HG03354 (cell line): ENCODE measurements around the gene DPEP2NB.
A peak's percentile ranks its signal among the peaks of the same experiment; 100 is the strongest.
"Not testable (repeated sequence)": the region's sequence is repeated elsewhere in the genome, so short reads cannot be mapped to it uniquely, and the experiment has no call there.

ENCODE experiments used
- ATAC-seq: cut with Tn5 transposase; IDR thresholded peaks from one replicate; pipeline ENCODE4 v1.9.1; 2021; ENCODE audit warnings: mild to moderate bottlenecking; ENCODE audit not compliant: unreplicated experiment, poor library complexity, severe bottlenecking

The DPEP2NB gene

DNA sequence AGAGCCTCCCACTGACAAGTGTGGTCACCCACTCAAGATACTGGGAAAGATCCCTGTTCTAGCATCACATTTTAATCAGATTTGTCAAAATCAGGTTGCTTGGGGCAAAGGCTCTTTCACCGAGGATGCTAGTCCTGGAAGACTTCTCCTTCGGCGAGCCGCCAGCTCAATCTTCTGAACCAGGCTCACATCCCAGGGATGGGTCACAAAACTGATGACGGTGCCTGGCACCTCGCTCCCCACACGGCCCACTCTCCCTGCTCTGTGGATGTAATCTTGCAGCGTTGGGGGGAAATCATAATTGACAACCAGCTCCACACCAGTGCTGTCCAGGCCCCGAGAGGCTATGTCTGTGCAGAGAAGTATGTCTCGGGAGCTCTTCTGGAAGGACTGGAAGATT, 5.8 kb upstream of the DPEP2NB start:
- ATAC-seq, result no peak

GRCh38 chr16:68019167-68019680, 3.5 kb upstream of the DPEP2NB start:
- ATAC-seq, result no peak

GRCh38 chr16:68013440-68013839, 2.3 kb downstream of the DPEP2NB start:
- ATAC-seq, result no peak

- not testable (repeated sequence) for ATAC-seq
These were observed 5.8 kb downstream of the DPEP2NB start for GRCh38 chr16:68009872-68010271.

- no peak for ATAC-seq
These were observed 6.5 kb downstream of the DPEP2NB start for GRCh38 chr16:68009157-68009735.

GRCh38 chr16:68005786-68006286, 9.9 kb downstream of the DPEP2NB start:
- no peak for ATAC-seq

DNA sequence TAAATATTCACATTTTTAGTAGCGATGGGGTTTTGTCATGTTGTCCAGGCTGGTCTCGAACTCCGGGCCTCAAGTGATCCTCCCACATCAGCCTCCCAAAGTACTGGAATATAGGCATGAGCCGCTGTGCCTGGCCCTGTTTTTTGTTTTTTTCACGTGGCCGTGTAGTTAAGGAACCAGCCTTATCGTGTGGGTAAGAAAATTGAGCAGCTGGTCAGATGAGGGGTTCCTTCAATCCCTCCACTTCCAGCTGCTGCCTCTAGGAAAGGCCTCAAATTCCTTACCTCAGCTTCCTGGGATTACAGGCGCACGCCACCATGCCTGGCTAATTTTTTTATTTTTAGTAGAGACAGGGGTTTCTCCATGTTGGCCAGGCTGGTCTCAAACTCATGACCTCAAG, 10.5 kb downstream of the DPEP2NB start:
- ATAC-seq, result no peak

DNA sequence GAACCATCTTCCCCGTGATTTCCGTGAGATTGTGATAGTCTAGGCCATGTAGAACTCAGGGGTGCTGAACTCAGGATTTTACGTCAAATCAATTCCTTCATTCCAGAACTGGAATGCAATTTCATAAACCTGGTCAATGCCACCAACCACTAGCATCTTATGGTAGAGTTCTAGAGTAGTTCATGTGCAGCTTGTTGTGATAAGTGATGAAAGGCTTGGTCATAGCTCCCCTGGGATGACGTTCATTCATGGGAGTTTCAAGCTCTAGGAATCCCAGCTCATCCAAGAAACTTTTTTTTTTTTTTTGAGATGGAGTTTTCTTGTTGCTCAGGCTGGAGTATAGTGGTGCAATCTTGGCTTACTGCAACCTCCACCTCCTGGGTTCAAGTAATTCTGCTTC, 12.7 kb downstream of the DPEP2NB start:
- no peak for ATAC-seq

DNA sequence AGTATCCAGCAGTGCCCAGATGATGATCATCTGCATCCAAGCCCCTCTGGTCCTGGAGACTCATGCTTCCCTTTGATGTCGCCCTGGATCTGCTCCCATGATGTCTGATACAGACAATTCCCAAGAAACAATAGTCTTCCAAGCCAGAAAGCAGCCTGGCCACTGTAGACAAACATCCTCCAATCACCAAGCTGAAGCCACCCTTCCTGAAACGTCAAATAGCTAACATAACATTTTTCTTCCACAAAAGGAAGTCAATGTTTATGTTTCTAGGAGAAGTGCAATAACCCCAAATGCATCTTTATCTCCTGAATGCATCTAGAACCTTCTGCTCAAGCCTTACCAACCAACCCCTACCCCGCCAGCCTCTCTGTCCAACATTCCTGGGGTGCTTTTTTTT, 15.3 kb downstream of the DPEP2NB start:
- ATAC-seq, result no peak

GRCh38 chr16:67999985-68000384, 15.7 kb downstream of the DPEP2NB start:
- ATAC-seq, result no peak

GRCh38 chr16:67998779-67999688, 16.7 kb downstream of the DPEP2NB start, which contains the start of gene DPEP2:
Gene DPEP2, minus strand, starts transcription at chr16:67999484. Its CDS starts 6,272 bp downstream, at chr16:67993212.
- not testable (repeated sequence) for ATAC-seq

- not testable (repeated sequence) for ATAC-seq
These were observed 17.4 kb downstream of the DPEP2NB start for GRCh38 chr16:67998231-67998778.

GRCh38 chr16:67996666-67997065, 19.0 kb downstream of the DPEP2NB start:
- ATAC-seq, result no peak

GRCh38 chr16:67995423-67995822, 20.3 kb downstream of the DPEP2NB start:
- ATAC-seq, result no peak

- ATAC-seq, result not testable (repeated sequence)
These were observed 21.7 kb downstream of the DPEP2NB start for GRCh38 chr16:67994040-67994408.

- ATAC-seq, result peak; percentile 76
These were observed 22.3 kb downstream of the DPEP2NB start for GRCh38 chr16:67993207-67994039.

DNA sequence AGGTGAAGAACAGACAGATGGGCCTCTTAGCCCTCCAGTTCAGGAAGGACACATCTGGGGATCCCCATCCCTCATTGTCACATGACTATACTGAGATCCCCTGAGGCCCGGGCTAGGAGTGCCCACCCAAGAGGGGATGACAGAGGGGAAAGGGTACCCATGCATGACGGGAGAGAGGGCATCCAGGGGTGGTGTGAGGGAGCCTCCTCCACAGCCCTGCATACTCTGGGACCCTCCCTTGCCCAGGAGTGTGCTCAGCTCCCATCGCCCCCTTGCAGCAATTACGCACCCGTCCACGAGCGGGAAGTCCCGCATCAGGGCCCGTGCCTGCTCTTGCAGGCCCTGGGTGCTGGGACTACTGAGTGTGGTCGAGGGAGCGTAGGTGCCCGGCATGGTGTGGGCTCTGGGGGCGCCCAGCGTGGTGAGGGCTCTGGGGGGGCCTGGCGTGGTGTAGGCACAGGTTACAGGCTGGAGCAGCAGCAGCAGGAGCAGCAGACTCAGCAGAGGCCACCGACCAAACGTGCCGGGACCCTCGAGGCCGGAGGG, 23.0 kb downstream of the DPEP2NB start:
- ATAC-seq, result peak; percentile 10

DNA sequence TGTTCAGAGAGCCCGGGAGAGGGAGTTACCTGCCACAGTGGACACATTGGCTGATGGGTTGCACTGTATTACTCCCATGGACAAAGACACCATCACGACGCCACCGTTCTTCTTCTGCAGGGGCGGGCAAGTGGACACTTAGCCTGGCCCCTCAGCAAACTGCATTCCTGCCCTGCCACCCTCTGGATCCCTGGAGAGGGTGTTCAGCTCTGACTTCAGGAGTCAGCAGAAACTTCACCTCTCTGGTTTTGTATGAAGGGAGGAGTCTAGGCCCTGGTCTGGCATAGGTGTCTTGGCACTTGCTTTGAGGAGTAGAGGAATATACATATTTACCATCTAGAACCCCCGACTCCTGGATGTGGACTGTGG, 25.7 kb downstream of the DPEP2NB start:
- no peak for ATAC-seq

DNA sequence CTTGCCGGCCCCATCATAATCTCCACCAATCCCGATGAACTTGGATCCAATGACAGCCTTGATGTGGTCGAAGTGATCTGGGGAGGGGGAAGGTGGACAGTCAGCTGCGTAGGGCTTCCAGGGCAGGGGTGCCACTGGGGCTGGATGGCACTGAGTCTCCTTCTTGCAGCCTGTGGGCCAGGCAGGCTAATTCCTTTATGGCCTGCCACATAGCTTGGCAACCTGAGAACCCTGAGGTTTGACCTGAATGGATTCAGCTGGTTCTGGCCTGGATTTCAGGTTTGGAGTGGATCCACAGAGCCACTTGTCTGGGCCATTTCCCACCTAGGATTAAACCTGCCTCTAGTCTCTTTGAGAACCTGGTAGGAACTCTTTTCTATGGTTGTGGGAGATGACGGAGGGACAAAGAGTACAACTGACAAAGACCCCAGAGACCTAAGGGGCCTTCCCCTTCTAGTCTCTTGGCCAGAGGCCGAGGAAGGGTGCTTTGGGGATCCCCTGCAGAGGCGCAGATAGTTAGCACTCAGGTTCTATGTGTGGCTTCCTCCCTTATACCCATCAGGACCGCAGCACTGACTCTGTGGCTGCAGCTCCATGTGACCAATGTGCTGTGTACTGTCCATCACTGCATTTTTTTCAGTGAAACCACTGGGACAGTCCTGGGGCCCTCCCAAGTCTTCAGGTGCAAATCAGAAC, 26.2 kb downstream of the DPEP2NB start:
- ATAC-seq, result no peak
